Kidney (tissue), 14 donors: ENCODE results near the gene PIERCE2. TPM values are rescaled to one million over a fixed set of nuclear protein-coding genes. Genes with fewer than 3 reads are reported as not detected.

ENCODE experiments used
- DNase-seq, 5 donors: peaks; one replicate each; pipeline ENCODE4 v3.0.0-alpha.2; 2013 to 2020
- FAIRE-seq: peaks from 2 replicates; lab custom pipeline; 2012; peaks lifted over from hg19 to GRCh38; lab: Jason Lieb, UNC
- H3K27ac ChIP-seq, 2 donors: one replicate each; pipeline ENCODE4 v1.7.0; 2013; ENCODE audit warnings: low read depth in 2 of 2, low read length in 2 of 2, inconsistent platforms in 1 of 2
- H3K27me3 ChIP-seq: one replicate; pipeline ENCODE4 v1.7.1; 2013; ENCODE audit warnings: low read length, inconsistent platforms; ENCODE audit not compliant: control insufficient read depth, insufficient read depth
- H3K36me3 ChIP-seq, 3 donors: one replicate each; pipeline versions ENCODE4 v1.7.0 to v1.7.1; 2013; ENCODE audit warnings: low read length in 3 of 3, control low read depth in 1 of 3, inconsistent platforms in 1 of 3; ENCODE audit not compliant: insufficient read depth in 3 of 3, control insufficient read depth in 2 of 3
- H3K4me1 ChIP-seq, 3 donors: one replicate each; pipeline versions ENCODE4 v1.7.0 to v1.7.1; 2013; ENCODE audit warnings: low read length in 3 of 3, inconsistent platforms in 1 of 3, low read depth in 1 of 3; ENCODE audit not compliant: control insufficient read depth in 2 of 3, insufficient read depth in 2 of 3
- H3K4me3 ChIP-seq, 3 donors: one replicate each; pipeline versions ENCODE4 v1.7.0 to v1.8.1; 2013; ENCODE audit warnings: low read length in 3 of 3, control low read depth in 1 of 3, inconsistent platforms in 1 of 3
- H3K9ac ChIP-seq, 3 donors: one replicate each; pipeline versions ENCODE4 v1.7.0 to v1.7.1; 2013; ENCODE audit warnings: low read length in 3 of 3, control low read depth in 1 of 3, inconsistent platforms in 1 of 3
- H3K9me3 ChIP-seq, 3 donors: one replicate each; pipeline versions ENCODE4 v1.7.0 to v1.7.1; 2013; ENCODE audit warnings: low read length in 3 of 3, control low read depth in 1 of 3, inconsistent platforms in 1 of 3; ENCODE audit not compliant: control insufficient read depth in 2 of 3, insufficient read depth in 1 of 3
- intact Hi-C: fragments of 100-400 bp; cut with DNase I; formaldehyde crosslinking; loops from one replicate; pipeline ENCODE4 v1.11.1; 2022
- polyA plus RNA-seq: library from polyadenylated mRNA; stranded (reverse); fragments of 350-450 nt; fragmentation: Illumina TruSeq; extraction: RNeasy Lipid Tissue Mini Kit (QIAGEN cat#74804); gene quantifications from one replicate; pipeline ENCODE4 v1.2.3, GENCODE V29; 2014; ENCODE audit warnings: low read depth, low replicate concordance; ENCODE audit not compliant: insufficient read depth
- total RNA-seq: library from RNA; stranded (reverse); fragmentation: NEBNext Ultra II Directional; extraction: Animal tissue kit (Norgen Biotek cat#: 25700); gene quantifications from one replicate; pipeline ENCODE4 v1.2.1, GENCODE V29; 2021
- TF ChIP-seq, protein P1 (sequence below): IDR thresholded peaks from 3 replicates; pipeline ENCODE4 v1.5.1; 2012; ENCODE audit warnings: mild to moderate bottlenecking, moderate library complexity, borderline replicate concordance; ENCODE audit not compliant: insufficient read depth; ENCODE audit errors: extremely low read depth
- donor health status: control.
- donor health status: control.
- donor health status: control.
- donor health status: control.
- donor health status: control.
- donor health status: DM: yes; HTN: yes; CAD: no.
- donor health status: Normal renal cell carcinoma (clear cell type).

PIERCE2 gene
- total and polyA plus RNA-seq, 2 donors from 2014 or later: 2.7 to 9.6 TPM

DNA sequence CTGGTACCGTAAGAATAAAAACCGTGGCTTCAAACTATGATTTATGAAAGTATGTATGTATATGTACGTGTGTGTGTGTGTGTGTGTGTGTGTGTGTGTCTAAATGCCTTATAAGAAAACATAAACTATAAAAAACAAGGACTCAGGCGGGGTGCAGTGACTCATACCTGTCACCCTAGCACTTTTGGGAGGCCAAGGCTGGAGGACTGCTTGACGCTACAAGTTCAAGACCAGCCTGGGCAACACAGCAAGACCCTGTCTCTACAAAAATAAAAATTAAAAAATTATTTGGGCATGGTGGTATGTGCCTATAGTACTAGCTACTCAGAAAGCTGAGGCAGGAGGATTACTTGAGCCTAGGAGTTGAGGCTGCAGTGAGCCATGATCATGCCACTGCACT lies 29.2 kb upstream of the PIERCE2 start:
- Histone ChIP-seq H3K9ac (no peak overlapping the region), H3K27me3 (no peaks in the 10 kb centered on the region), H3K27ac (no peak overlapping the region), H3K4me1 (no peaks in the 10 kb centered on the region), H3K9me3 (peaks cover 0 to 2% (median 0%) of the 10 kb centered on the region in 3 donors), H3K36me3 (peaks cover 3 to 34% (median 6%) of the 10 kb centered on the region in 3 donors), H3K4me3 (no peak overlapping the region)
- intact Hi-C loops: no loop called here
- TF ChIP-seq, protein P1, sequence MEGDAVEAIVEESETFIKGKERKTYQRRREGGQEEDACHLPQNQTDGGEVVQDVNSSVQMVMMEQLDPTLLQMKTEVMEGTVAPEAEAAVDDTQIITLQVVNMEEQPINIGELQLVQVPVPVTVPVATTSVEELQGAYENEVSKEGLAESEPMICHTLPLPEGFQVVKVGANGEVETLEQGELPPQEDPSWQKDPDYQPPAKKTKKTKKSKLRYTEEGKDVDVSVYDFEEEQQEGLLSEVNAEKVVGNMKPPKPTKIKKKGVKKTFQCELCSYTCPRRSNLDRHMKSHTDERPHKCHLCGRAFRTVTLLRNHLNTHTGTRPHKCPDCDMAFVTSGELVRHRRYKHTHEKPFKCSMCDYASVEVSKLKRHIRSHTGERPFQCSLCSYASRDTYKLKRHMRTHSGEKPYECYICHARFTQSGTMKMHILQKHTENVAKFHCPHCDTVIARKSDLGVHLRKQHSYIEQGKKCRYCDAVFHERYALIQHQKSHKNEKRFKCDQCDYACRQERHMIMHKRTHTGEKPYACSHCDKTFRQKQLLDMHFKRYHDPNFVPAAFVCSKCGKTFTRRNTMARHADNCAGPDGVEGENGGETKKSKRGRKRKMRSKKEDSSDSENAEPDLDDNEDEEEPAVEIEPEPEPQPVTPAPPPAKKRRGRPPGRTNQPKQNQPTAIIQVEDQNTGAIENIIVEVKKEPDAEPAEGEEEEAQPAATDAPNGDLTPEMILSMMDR: no peak
- FAIRE-seq (no peak), DNase-seq (no peak)

DNA sequence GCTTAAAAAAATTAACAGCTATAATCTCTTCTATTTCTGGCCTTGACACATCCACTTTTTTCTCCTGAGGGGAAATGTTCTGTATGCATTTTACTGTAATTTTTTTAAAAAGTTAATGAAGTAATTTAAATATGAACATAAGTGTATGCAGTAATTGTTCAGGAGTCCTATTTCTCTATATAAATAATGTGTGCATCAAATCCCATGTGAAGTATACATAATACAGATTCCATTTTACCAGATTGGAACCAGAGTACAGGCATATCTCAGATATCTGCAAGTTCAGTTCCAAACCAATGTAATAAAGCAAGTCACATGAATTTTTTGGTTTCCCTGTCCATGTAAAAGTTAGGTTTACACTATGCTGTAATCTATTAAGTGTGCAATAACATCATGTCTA lies 26.7 kb upstream of the PIERCE2 start:
- Histone ChIP-seq H3K36me3 (peaks cover 3 to 31% (median 6%) of the 10 kb centered on the region in 3 donors), H3K9me3 (peaks cover 0 to 2% (median 0%) of the 10 kb centered on the region in 3 donors), H3K9ac (no peak overlapping the region), H3K27ac (no peak overlapping the region), H3K27me3 (no peaks in the 10 kb centered on the region), H3K4me3 (no peak overlapping the region), H3K4me1 (no peaks in the 10 kb centered on the region)
- FAIRE-seq (no peak), DNase-seq (no peak)
- TF ChIP-seq, protein P1: no peak
- intact Hi-C loops: no loop called here

DNA sequence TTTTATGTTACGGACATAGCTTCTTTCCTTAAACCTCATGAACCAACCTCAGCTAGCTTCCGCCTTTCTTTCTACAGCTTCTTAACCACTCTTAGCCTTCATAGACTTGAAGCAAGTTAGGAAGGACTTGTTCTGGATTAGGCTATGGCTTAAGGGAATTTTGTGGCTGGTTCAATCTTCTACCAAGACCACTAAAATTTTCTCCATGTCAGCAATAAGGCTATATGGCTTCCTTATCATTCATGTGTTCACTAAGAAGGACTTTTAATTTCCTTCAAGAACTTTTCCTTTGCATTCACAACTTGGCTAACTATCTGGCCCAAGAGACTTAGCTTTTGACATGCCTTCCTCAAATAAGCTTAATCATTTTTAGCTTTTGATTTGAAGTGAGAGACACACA lies 24.6 kb upstream of the PIERCE2 start:
- Histone ChIP-seq H3K36me3 (peaks cover 2 to 24% (median 3%) of the 10 kb centered on the region in 3 donors), H3K9ac (no peak overlapping the region), H3K4me1 (no peaks in the 10 kb centered on the region), H3K27ac (no peak overlapping the region), H3K9me3 (peaks cover 0 to 2% (median 0%) of the 10 kb centered on the region in 3 donors), H3K4me3 (no peak overlapping the region), H3K27me3 (no peaks in the 10 kb centered on the region)
- intact Hi-C loops: no loop called here
- FAIRE-seq: no peak
- TF ChIP-seq, protein P1: no peak
- no peak for DNase-seq

DNA sequence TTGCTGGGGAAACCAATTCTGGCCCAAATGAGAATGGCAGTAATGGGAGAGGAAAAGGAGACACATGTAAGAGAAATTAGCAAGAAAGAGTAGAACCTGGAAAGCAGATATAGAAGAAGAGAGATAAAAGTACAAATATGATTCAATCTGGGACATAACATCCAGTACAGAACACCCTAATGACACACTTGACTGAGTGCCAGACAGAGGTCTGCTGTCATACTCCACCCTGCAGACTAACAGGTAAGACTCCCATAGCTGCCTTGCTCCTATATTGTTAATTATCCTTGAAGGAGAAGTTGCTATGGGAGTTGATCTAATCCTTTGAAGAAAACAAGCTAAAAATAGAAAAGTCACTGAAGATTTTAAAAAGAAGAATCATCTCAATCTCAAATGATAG lies 21.3 kb upstream of the PIERCE2 start:
- intact Hi-C loops: no loop called here
- DNase-seq (no peak), FAIRE-seq (no peak)
- H3K9me3 ChIP-seq: peaks cover 0 to 2% (median 0%) of the 10 kb centered on the region in 3 donors
- TF ChIP-seq, protein P1: no peak
- H3K4me3 ChIP-seq: no peak overlapping the region
- H3K27ac ChIP-seq: no peak overlapping the region
- no peaks in the 10 kb centered on the region for H3K27me3 ChIP-seq
- H3K4me1 ChIP-seq: no peaks in the 10 kb centered on the region
- peaks cover 0 to 18% (median 2%) of the 10 kb centered on the region in 3 donors for H3K36me3 ChIP-seq
- H3K9ac ChIP-seq: no peak overlapping the region
